ENCODE measurements around the gene CCDC60.

DNA sequence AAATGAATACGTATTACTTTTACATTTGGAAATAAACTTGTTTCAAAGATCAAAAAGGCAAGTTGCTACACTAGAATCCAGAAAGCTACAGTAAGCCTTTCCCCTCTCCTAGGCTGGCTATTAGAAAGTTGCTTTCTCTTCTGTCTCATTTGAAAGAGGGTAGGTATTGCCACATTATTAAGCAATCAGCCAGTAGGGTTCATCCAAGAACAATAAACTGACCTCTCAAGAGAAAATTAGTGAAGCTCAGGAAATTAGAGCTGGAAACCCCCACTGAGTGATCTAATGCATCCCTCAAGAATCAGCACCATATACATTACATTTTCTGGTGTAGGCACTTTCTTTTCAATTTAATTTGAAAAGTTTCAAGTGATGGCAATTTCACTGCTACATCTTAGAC lies 254.6 kb downstream of the CCDC60 start:
- TF ChIP-seq, protein P1, sequence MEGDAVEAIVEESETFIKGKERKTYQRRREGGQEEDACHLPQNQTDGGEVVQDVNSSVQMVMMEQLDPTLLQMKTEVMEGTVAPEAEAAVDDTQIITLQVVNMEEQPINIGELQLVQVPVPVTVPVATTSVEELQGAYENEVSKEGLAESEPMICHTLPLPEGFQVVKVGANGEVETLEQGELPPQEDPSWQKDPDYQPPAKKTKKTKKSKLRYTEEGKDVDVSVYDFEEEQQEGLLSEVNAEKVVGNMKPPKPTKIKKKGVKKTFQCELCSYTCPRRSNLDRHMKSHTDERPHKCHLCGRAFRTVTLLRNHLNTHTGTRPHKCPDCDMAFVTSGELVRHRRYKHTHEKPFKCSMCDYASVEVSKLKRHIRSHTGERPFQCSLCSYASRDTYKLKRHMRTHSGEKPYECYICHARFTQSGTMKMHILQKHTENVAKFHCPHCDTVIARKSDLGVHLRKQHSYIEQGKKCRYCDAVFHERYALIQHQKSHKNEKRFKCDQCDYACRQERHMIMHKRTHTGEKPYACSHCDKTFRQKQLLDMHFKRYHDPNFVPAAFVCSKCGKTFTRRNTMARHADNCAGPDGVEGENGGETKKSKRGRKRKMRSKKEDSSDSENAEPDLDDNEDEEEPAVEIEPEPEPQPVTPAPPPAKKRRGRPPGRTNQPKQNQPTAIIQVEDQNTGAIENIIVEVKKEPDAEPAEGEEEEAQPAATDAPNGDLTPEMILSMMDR (IDR thresholded peaks at IDR 0.05; ENCODE audit: low read depth, low read length), result no peak
- TF ChIP-seq EZH2phosphoT487 (IDR thresholded peaks at IDR 0.05; ENCODE audit: low read depth), result no peak
